ENCODE data around the gene SDK1.

- no peak for TF ChIP-seq EP300 (IDR thresholded peaks at IDR 0.05)
- no peak for TF ChIP-seq CTCF (IDR thresholded peaks at IDR 0.05)
- no peak for TF ChIP-seq POLR2AphosphoS5 (IDR thresholded peaks at IDR 0.05)
- no peak for TF ChIP-seq POLR2A (IDR thresholded peaks at IDR 0.05)
Measured at GRCh38 chr7:4179688-4180380, 878.8 kb downstream of the SDK1 start.
